ENCODE data around the gene NEURL2. TPM values are rescaled to one million over a fixed set of nuclear protein-coding genes. Genes with fewer than 3 reads are reported as not detected.

NEURL2 gene
- total RNA-seq, 1 experiment from 2014 or later, result 3.3 TPM

DNA sequence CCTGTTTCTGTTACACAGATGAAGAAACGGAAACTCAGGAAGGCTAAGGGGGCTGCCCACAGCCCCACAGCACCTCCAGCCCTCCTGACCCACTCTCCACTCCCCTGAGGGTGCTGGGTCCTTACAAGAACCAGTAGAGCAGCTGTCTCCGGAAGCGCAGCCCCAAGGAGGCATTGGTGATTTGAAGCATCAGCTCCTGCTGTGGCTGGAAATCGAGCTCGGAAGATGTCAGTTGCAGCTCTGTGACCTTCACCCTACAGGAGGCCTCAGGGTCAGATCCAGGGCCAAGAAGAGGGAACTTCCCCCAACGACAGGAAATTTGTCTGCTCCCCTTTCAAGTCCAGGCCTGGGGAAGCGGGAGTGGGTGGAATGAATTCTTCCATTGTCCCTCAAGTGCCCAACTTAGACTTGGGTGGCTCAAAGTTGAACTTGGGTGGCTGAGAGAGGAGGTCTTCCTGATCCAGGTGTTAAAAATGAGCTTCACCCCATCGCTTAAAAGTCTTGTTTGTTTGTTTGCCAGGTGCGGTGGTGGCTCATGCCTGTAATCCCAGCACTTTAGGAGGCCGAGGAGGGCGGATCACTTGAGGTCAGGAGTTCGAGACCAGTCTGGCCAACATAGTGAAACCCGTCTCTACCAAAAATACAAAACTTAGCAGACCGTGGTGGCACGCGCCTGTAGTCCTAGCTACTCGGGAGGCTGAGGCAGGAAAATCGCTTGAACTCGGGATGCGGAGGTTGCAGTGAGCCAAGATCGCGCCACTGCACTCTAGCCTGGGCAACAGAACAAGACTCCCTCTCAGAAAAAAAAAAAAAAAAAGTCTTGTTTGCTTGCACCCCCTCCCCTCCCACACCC, 19.0 kb upstream of the NEURL2 start:
- intact Hi-C loops (cut with micrococcal nuclease; ENCODE audit: unreplicated experiment), result loop anchor here (1.0 kb wide), 1 partner anchor 23 kb away; no protein-coding TSS in a partner anchor
- H3K4me3 ChIP-seq (ENCODE audit: low read depth, low read length, poor library complexity, severe bottlenecking), result peak overlapping the region; percentile 63
- H3K4me1 ChIP-seq (ENCODE audit: insufficient read depth, low read length, poor library complexity, severe bottlenecking), result peaks cover 17% of the 10 kb centered on the region
- H3K36me3 ChIP-seq (ENCODE audit: insufficient read depth, low read length, poor library complexity, severe bottlenecking), result peaks cover 19% of the 10 kb centered on the region
- POLR2A ChIA-PET (ENCODE audit: low non-redundant PET), result no interaction called here
- no peaks in the 10 kb centered on the region for H3K9me3 ChIP-seq (ENCODE audit: low read depth, low read length, poor library complexity, severe bottlenecking)
- no peak overlapping the region for H3K27ac ChIP-seq (ENCODE audit: low read depth, low read length, poor library complexity, severe bottlenecking)
- no peaks in the 10 kb centered on the region for H3K27me3 ChIP-seq (replicated peaks; ENCODE audit: insufficient read depth, low read depth, low read length, poor library complexity)
- no TSS peak for BruUV-seq (replicated peaks)
- DNase-seq (ENCODE audit: low spot score), result no peak
- CTCF ChIA-PET, result no interaction called here
- TF ChIP-seq, protein P1, sequence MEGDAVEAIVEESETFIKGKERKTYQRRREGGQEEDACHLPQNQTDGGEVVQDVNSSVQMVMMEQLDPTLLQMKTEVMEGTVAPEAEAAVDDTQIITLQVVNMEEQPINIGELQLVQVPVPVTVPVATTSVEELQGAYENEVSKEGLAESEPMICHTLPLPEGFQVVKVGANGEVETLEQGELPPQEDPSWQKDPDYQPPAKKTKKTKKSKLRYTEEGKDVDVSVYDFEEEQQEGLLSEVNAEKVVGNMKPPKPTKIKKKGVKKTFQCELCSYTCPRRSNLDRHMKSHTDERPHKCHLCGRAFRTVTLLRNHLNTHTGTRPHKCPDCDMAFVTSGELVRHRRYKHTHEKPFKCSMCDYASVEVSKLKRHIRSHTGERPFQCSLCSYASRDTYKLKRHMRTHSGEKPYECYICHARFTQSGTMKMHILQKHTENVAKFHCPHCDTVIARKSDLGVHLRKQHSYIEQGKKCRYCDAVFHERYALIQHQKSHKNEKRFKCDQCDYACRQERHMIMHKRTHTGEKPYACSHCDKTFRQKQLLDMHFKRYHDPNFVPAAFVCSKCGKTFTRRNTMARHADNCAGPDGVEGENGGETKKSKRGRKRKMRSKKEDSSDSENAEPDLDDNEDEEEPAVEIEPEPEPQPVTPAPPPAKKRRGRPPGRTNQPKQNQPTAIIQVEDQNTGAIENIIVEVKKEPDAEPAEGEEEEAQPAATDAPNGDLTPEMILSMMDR (conservative IDR thresholded peaks at IDR 0.05; ENCODE audit: low read depth, low read length), result no peak
- TF ChIP-seq EZH2 (IDR thresholded peaks at IDR 0.05; ENCODE audit: borderline replicate concordance, low read depth, low read length, poor library complexity, severe bottlenecking), result no peak

DNA sequence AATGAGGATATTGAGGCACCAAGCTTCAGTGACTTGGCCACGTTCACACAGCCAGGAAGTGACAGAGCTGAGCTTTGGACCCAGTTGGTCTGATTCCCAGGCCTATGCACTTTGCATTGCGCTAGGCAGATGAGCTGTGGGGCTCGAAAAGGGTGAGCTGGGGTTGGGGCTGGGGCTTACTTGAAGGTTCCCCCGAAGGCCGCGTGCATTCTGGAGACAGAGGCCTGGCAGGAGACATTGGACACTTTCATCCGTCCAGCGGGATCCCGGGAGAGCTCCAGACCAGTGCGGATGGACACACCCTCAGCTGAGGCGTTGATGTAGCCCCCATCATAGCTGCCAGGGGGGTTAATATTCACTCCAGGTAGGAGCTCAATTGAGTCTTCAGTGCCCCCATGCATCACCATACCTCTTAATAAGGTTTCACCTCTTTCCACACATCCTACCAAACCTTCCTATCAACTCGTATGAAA, 18.4 kb upstream of the NEURL2 start:
- Histone ChIP-seq H3K36me3 (ENCODE audit: insufficient read depth, low read length, poor library complexity, severe bottlenecking) (peaks cover 25% of the 10 kb centered on the region), H3K4me3 (ENCODE audit: low read depth, low read length, poor library complexity, severe bottlenecking) (no peak overlapping the region), H3K27ac (ENCODE audit: low read depth, low read length, poor library complexity, severe bottlenecking) (no peak overlapping the region), H3K4me1 (ENCODE audit: insufficient read depth, low read length, poor library complexity, severe bottlenecking) (peaks cover 17% of the 10 kb centered on the region), H3K27me3 (replicated peaks; ENCODE audit: insufficient read depth, low read depth, low read length, poor library complexity) (no peaks in the 10 kb centered on the region), H3K9me3 (ENCODE audit: low read depth, low read length, poor library complexity, severe bottlenecking) (no peaks in the 10 kb centered on the region)
- no TSS peak for BruUV-seq (replicated peaks)
- DNase-seq (ENCODE audit: low spot score), result no peak
- TF ChIP-seq EZH2 (IDR thresholded peaks at IDR 0.05; ENCODE audit: borderline replicate concordance, low read depth, low read length, poor library complexity, severe bottlenecking), result no peak
- TF ChIP-seq, protein P1 (conservative IDR thresholded peaks at IDR 0.05; ENCODE audit: low read depth, low read length), result no peak
- POLR2A ChIA-PET (ENCODE audit: low non-redundant PET), result interaction anchor here (0.5 kb wide), 1 partner anchor 22 kb away, joined by 11 read pairs; no protein-coding TSS in a partner anchor
- CTCF ChIA-PET, result no interaction called here
- intact Hi-C loops (cut with micrococcal nuclease; ENCODE audit: unreplicated experiment), result no loop called here

DNA sequence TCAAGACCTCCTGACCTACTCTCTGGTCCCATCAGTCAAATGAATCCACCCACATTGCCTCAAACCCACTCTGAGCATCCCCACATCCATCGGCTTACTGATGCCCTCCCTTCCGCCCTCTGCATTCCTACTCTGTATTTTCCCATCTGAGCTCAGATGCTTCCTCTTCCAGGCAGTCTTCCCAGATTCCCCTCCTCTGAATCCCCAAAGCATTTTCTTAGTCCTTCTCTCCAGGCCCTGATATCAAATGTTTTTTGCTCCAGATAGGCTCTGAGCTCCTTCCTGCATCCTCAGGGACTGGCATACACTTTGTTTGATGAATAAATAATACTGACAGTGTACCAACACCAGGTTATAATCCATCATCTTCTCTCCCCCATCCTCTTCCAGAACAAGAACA, 17.1 kb upstream of the NEURL2 start:
- no peak overlapping the region for H3K4me3 ChIP-seq (ENCODE audit: low read depth, low read length, poor library complexity, severe bottlenecking)
- ChIA-PET CTCF (no interaction called here), POLR2A (ENCODE audit: low non-redundant PET) (no interaction called here)
- no peak for DNase-seq (ENCODE audit: low spot score)
- peaks cover 17% of the 10 kb centered on the region for H3K4me1 ChIP-seq (ENCODE audit: insufficient read depth, low read length, poor library complexity, severe bottlenecking)
- no TSS peak for BruUV-seq (replicated peaks)
- H3K36me3 ChIP-seq (ENCODE audit: insufficient read depth, low read length, poor library complexity, severe bottlenecking), result peaks cover 30% of the 10 kb centered on the region
- intact Hi-C loops (cut with micrococcal nuclease; ENCODE audit: unreplicated experiment), result no loop called here
- H3K27me3 ChIP-seq (replicated peaks; ENCODE audit: insufficient read depth, low read depth, low read length, poor library complexity), result no peaks in the 10 kb centered on the region
- H3K9me3 ChIP-seq (ENCODE audit: low read depth, low read length, poor library complexity, severe bottlenecking), result no peaks in the 10 kb centered on the region
- TF ChIP-seq, protein P1 (conservative IDR thresholded peaks at IDR 0.05; ENCODE audit: low read depth, low read length), result no peak
- TF ChIP-seq EZH2 (IDR thresholded peaks at IDR 0.05; ENCODE audit: borderline replicate concordance, low read depth, low read length, poor library complexity, severe bottlenecking), result no peak
- H3K27ac ChIP-seq (ENCODE audit: low read depth, low read length, poor library complexity, severe bottlenecking), result no peak overlapping the region

Data from A673 (cell line).